GM19372 (cell line): ENCODE data around the gene DNAJC24.

Source experiments
- ATAC-seq: cut with Tn5 transposase; IDR thresholded peaks from one replicate; pipeline ENCODE4 v1.9.1; 2021; ENCODE audit warnings: mild to moderate bottlenecking, low read depth, moderate library complexity; ENCODE audit not compliant: unreplicated experiment

Gene DNAJC24

DNA sequence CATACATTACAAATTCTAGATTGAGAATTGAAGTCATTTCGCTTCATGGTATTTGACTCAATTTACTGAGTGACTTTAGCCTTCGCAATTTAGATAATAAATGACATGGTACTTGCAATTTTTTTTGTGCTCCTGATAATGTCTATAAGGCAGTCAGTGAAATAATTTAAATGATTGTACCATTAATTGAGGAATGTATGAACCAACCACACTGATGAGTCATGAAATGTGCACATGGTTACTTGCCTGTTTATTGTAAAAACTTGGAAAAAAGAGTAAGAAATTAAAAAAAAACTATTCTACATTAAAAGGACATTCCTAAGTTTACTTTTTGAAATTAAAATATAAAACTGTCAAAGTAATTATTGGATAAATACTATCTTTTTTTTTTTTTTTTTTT is 43.3 kb downstream of the DNAJC24 start:
- ATAC-seq: no peak

DNA sequence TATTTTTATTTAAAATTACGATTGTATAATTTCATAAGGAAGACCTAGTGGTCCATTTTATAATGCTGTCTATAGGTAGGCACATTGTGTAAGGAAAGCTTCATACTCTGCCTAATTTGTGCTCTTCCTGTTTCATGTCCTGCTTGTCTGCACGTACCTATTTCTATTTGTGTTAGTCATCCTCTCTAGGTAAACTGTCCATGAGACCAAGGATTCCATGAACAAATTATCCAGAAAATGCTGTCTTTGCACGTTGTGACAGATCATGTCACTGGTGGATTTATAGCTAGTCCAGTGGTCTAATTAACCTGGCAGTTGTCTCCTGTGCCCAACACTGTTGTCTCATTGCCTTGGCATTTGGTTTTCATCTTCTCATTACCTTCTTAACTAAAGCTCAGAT is 44.7 kb downstream of the DNAJC24 start:
- ATAC-seq: no peak

DNA sequence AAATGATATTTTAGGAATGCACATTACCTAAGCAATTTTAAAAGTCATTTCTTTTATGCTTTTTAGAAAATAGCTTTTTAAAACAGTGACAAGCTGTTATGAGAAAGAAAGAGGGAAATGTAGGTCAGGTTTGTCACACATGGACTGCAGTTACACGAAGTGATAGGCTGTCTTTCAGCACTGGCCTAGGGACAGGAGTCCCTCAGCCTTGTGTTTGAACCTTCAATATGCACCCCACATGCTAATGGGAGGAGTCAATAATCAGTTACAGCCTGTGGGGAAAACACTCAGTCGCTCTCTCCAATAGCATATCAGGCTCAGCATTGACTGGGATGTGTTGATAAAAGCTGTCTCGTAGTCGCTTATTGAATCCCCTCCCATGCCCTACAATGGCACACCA is 45.8 kb downstream of the DNAJC24 start:
- ATAC-seq: no peak

DNA sequence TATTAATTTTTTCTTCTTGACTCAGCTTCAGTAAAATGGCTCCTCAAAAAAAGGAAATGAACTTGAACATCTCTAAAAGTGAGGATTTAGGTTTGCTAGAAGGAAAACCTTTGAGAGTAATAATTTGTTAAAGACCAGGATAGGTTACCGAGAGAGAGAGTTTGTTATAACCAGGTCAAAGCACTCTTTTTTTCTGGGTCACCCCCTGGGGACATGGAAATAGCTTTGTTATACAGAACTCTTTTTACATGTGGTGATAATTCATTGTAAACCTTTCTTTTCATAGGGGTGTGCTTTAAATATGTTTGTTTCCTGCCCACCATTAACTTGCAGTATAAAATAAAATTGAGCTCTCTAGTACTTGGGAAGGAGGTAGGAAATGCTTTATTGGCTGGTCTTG is 47.7 kb downstream of the DNAJC24 start:
- ATAC-seq: no peak

DNA sequence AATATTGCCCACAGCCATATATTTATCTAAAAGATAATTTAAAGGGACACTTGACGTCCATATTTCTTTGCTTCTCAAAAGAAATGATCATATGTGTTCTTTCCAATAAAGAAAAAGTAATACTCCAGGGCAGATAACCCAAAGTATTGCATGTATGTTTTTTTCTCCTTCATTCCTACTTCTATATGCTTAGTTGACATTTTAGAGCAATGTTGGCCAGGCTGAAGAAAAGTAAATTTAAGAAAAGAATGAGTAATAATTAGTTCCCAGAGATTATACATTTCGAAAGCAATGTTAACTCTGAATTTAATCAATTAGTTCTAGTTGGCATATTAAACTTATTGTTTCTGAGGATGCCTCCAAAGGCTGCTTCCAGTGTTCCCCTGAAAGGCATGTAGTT is 48.2 kb downstream of the DNAJC24 start:
- no peak for ATAC-seq

DNA sequence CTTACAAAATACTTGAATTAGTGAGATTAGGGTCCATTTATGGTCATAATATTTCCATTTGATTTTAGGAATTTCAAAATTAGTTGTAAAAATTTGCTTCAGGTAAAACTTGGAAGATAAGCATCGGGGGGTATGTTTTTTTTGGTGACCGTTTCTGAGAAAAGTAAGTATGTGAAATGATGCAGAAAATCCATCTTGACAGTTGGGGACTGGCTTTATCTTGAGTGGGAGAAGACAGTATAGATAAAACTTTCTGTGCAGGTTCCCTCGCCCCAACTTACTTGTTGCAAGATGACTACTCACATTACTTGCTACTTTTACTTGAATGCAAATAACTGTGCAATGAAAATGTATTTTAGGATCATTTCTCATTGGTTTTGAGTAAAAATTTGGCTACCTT is 49.5 kb downstream of the DNAJC24 start:
- no peak for ATAC-seq

DNA sequence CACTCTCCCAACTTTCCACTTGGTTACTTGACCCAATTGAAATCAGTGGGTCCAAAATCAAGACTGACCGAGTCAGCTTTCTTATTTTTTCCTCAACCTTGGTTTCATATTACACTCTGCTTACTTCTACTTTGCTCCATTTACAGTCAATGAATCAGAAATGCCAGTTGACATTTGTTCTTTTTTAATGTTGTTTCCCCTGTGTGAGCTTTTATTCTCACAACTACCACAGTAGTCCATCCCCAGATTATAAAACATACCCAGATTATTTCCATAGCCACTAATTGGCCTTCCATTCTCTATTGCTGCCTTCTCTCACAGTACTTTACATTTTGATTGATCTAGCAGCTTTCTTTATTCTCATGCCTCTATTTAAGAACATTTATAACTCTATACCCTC is 50.0 kb downstream of the DNAJC24 start:
- no peak for ATAC-seq

DNA sequence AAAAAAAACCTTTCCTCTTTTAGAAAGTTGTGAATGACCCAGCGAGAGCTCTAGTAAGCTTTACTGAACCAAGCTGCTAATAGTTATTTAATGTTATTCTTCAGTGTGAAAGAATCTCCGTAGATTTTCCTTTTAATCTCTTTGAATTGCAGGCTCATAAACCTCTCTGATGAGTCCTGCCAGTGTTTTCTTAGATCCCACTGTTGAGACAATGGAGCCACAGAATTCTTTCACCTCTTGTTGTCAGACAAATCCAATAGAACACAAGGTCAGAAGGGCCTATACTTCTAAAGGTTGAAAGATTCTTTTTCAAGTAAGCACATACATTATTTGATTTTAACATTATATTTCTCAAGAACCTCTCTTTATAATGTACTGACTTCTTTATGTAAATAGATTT is 52.2 kb downstream of the DNAJC24 start:
- no peak for ATAC-seq

DNA sequence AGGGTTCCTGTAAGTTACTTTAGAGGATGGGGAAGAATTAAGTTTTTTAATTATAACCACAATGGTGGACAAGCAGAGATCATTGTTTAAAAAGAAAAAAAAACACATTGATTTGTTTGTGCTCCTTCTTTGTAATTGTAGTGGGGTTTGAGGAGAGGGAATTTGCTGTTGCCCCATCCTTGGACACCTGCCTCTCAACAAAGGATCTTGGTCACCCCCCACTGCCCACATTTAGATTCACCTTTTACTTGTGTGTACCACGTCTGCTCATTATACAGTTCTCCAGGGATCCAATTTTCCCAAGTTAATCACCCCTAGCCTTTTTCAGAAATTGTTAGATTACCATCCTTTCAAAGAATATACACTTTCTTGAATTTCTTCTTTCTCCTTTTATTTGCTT is 53.0 kb downstream of the DNAJC24 start:
- ATAC-seq: no peak

DNA sequence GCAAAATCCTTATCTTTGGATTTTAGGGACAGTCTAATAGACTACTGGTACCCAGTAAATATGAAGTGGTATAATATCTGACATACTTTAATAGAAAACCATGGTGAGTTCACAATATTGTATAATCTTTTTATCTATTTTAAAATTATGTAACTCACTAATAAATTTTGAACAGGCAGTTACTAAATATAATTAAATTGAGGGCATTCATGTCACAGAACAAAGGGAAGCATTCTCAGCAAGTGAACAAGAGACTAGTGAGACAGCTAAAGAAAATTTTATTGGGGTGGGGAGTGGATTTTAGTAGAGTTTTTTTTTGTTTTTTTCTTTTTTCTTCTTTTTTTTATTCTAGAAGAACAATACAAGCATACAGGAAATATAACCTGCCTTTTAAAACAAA is 55.0 kb downstream of the DNAJC24 start:
- no peak for ATAC-seq

DNA sequence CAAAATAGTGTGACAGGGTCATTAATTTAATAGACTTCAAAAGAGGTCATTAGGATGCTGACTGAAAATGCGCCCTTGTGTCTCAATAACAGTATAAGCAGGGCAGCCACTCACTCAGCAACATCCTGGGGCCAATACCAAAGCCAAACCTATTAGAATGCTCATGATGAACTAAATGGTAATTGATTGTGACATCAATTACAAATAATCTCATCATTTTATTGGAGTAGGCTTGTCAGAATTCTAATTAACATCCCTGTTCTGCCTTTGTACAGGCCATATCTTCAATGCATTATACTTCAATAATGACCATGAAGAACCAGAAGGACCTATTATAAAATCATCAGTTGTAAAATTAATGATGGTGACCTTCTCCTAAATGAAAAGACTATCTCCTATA is 64.2 kb downstream of the DNAJC24 start:
- no peak for ATAC-seq

DNA sequence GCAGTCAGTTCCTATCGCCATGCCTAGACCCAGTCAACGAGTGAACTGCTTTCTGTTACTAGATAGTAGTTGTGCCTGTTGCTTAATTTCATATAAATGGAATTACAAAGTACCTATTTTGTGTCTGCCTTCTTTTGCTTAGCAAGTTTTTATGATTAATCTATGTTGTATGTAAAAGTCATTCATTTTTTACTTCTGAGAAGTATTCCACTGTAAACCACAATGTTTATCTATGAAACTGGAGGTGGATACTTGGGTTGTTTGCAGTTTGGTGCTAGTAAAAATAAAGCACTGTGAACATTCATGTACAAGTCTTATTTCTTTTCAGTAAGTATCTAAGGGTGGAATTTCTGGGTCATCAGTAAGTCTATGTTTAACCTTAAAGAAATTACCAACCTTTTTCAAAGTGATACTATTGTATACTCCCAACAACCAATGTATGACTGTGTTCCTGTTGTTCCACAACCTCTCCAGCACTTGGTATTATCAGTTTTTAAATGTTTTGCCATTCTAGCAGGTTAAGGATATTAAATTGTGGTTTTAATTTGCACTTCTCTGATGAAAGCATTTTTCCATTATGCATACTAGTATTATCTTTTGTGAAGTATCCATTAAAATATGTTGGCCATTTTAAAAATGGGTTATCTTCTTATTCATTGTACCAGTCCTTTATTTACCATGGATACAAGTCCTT is 68.2 kb downstream of the DNAJC24 start:
- ATAC-seq: no peak

DNA sequence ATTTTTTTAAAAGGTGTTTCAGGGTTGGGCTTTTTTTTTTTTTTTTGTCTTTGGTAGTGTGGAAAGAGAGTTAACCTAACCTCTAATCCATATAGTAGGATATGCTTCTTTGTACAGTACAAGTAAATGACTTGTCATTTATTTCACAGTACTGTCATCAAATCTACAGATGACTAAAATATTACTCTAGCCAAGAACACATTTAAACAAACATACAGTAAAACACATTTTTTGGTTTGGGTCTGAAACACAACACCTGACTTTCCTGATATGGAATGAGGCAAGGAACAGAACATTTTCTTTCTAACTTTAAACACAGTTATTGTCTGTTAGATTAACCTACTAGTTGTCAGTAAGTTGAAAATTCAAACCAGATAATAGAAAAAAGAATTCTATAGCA is 71.6 kb downstream of the DNAJC24 start:
- no peak for ATAC-seq

DNA sequence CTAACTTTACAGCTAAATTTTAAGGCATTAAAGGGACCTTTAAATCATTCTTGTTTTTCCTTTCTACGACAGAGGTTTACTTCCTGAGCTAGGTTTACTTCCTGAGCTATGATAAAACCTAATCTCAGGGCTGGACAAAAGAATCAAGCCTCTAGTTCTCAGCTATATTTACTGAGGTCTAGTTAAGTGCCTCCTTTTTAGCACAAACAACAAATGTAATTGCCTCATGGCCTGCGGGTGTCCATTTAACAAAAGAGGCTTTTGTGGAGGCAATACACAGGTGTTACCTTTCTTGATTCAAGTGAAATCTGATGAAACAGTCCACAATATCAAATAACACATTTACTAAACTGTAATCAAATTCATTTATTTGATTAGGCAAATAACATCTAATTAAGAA is 72.4 kb downstream of the DNAJC24 start:
- ATAC-seq: no peak

DNA sequence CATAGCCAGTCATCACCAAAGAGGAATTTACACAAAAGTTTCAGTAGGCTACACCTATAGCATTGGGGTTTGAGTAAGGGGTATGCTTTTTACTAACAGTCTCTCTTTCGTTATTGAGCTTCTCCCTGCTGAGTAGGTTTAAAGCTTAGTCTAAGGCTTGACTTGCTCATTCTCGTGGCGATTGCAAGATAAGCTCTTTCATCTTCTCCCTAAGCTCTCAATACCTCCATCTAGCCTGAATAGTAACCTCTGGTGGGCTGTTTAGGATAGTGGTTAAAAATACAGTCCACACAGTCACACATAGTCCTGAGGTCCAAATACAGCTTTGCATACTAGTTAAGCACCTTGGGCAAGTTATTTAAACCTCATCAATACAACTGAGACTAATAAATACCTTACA is 74.1 kb downstream of the DNAJC24 start:
- no peak for ATAC-seq

DNA sequence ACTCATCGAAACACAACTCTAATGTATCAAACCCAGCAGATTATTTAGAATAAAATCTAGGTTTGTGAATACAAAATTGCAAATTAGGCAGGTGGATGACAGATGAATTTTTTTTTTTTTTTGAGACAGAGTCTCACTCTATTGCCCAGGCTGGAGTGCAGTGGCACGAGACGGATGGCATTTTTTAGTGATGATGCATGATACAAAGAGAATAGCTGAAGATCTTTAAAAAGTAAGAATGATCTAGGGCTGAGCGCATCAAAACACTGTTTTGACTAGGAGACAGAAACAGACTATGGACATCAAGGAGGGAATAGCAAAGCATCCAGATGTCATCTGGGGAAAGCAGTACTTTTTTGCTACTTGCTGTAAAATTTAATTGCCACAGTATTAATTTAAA is 76.0 kb downstream of the DNAJC24 start:
- no peak for ATAC-seq

DNA sequence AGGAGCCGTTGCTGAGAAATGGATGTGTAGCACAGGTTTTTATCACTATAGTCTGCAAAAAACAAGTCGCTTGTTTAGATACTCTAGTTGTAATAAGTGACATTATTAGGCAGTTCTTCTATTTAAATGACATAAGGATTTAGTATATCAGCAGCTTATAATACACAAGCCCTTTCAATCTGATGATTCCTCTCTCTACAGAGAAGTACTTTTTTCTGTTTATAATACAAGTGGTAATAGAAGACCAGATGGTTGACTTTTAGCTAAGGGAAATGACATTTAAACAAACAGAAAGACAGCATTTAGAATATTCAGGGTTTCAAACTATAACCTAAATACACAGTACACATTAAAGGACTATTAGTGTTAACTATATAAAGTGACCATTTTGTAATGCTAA is 79.4 kb downstream of the DNAJC24 start:
- ATAC-seq: no peak

DNA sequence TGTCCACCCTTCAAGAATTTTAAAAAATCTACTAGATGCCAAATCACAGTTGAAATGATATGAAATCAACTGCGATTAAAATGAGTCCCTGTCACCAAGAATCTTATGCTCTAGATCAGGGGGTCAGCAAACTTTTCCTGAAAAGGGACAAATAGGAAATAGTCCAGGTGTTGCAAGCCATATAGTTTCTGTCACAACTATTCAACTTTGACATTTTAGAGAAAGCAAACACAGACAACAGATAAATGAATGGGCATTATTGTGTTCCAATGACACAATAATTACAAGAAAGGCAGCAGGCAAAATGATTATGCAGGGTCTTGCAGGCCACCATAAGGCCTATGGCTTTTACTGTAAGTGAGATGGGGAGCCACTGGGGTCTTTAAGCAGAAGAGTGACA is 81.2 kb downstream of the DNAJC24 start:
- no peak for ATAC-seq

DNA sequence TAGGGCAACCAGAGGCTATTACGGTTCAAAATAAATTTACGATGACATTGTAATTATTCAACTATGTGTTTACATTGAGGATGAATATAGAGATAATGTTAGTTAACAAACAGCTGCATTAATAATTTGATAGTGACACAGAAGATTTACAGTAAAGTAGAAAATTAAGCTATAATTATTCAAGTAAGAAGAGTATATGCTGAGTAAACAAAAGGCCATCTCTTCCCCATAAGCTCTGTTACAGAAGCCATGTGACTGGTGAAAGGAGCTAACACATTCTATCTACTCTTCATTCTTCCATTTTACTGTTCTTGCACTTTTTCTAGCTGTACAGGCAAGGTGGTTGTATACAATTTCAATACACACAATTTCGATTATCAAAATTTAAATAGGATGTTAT is 85.5 kb downstream of the DNAJC24 start:
- no peak for ATAC-seq

DNA sequence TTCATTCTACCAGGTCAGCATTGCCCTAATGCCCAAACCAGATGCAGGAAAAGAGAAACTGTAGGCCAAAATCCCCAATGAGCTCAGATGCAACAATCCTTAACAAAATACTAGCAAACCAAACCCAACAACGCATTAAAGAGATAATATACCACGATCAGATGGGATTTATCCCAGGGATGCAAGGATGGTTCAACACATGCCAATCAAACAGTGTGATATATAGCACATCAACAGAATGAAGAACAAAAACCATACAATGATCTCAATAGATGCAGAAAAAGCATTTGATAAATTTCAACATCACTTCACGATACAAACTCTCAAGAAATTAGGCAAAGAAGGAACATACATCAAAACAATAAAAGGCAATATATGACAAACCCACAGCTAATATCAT is 94.8 kb downstream of the DNAJC24 start:
- ATAC-seq: no peak

DNA sequence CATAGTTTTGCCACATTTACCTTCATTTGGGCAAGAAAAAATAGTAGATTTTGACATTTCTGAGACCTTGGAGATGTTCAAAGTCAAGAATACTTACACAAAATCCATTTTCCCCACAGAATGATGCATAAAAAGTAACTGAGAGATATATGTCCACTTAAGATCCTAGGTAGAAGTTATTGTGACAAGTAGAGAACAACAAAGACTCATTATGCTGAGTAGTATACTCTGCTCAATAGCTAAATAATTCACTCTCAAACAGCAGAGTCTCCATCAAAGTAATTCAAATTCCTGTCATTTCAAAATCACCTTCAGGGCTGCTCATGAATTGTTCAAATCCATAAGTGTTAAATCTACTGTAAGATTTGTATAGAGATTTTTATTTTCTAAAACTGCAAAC is 104.4 kb downstream of the DNAJC24 start:
- no peak for ATAC-seq

DNA sequence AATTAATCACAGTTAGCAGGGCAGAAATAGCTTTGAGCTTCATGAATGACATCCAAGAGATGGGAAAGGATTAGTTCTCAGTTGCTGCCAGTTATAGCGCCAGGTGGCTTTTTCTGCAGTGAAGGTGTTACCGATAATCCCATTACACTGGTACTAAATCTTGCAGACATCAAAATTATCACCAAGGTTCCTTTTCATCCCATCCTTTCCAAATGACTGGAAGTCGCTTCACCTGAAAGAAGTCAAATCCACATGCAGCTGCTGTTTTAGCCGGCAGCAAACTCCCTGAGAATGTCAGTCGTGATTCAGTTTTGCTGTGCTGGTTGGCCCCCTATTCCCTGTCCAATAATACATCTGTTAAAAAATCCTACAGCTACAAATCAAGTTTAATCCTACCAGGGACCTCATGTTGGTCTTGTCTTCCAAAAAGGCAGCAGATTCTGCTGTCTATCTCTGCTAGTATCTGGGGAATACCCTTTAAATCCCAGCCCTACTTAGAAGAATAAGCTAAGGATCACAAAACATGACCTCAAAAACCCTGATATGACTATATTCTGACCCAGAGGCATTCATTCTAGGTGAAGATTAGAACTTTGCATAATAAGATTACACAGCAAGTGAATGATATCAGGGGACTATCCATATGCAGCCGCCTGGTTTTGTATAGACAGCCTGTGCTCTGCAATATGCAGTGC is 108.0 kb downstream of the DNAJC24 start:
- no peak for ATAC-seq

DNA sequence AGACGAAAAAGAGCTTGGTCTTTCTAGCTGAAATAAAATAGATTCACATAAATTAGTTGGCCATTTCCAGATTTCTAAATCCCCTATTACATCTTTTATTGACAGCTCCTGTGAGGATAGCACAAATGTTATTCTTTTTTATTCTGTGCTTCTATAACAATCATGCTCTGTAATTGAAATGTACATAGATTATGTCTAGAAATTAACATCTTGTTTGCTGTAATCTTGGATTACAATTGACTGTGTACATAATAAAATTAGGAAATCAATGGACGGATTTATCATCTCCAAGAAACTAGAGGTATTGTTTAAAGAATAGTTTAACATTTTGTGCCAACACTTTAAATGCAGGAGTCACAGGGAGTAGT is 108.5 kb downstream of the DNAJC24 start:
- no peak for ATAC-seq
